HG02852 (cell line): ENCODE results near the gene DNAI4.
"Not testable (repeated sequence)": the region's sequence is repeated elsewhere in the genome, so short reads cannot be mapped to it uniquely, and the experiment has no call there.

ENCODE experiments used
- ATAC-seq: cut with Tn5 transposase; IDR thresholded peaks from one replicate; pipeline ENCODE4 v1.9.1; 2021; ENCODE audit warnings: mild to moderate bottlenecking, moderate library complexity; ENCODE audit not compliant: unreplicated experiment

The DNAI4 gene

GRCh38 chr1:66929146-66929688 is 4.6 kb upstream of the DNAI4 start:
- no peak for ATAC-seq

GRCh38 chr1:66927528-66927927 is 2.9 kb upstream of the DNAI4 start:
- ATAC-seq: no peak

GRCh38 chr1:66925944-66926343 is 1.3 kb upstream of the DNAI4 start:
- no peak for ATAC-seq

- peak; percentile 1 for ATAC-seq
Observed at GRCh38 chr1:66925558-66925910, 878 bp upstream of the DNAI4 start.

- no peak for ATAC-seq
Observed at GRCh38 chr1:66920543-66920942, 4.1 kb downstream of the DNAI4 start.

- ATAC-seq: no peak
Observed at GRCh38 chr1:66919828-66920227, 4.8 kb downstream of the DNAI4 start.

GRCh38 chr1:66919063-66919462 is 5.6 kb downstream of the DNAI4 start:
- no peak for ATAC-seq

GRCh38 chr1:66917476-66917875 is 7.2 kb downstream of the DNAI4 start:
- no peak for ATAC-seq

- ATAC-seq: no peak
Observed at GRCh38 chr1:66916320-66916719, 8.3 kb downstream of the DNAI4 start.

GRCh38 chr1:66915203-66915602 is 9.5 kb downstream of the DNAI4 start:
- not testable (repeated sequence) for ATAC-seq

- ATAC-seq: no peak
Observed at GRCh38 chr1:66893712-66894111, 30.9 kb downstream of the DNAI4 start.

GRCh38 chr1:66890621-66891020 is 34.0 kb downstream of the DNAI4 start:
- no peak for ATAC-seq

GRCh38 chr1:66889030-66889429 is 35.6 kb downstream of the DNAI4 start:
- no peak for ATAC-seq

GRCh38 chr1:66876664-66877063 is 48.0 kb downstream of the DNAI4 start:
- no peak for ATAC-seq

- no peak for ATAC-seq
Observed at GRCh38 chr1:66873111-66873510, 51.5 kb downstream of the DNAI4 start.

GRCh38 chr1:66872024-66872423 is 52.6 kb downstream of the DNAI4 start:
- ATAC-seq: not testable (repeated sequence)

GRCh38 chr1:66867501-66867900 is 57.2 kb downstream of the DNAI4 start:
- ATAC-seq: no peak

GRCh38 chr1:66860529-66860928 is 64.1 kb downstream of the DNAI4 start:
- ATAC-seq: no peak

- ATAC-seq: no peak
Observed at GRCh38 chr1:66853379-66853778, 71.3 kb downstream of the DNAI4 start.

- no peak for ATAC-seq
Observed at GRCh38 chr1:66852870-66853269, 71.8 kb downstream of the DNAI4 start.

GRCh38 chr1:66850989-66851388 is 73.7 kb downstream of the DNAI4 start:
- ATAC-seq: no peak

GRCh38 chr1:66848193-66848592 is 76.5 kb downstream of the DNAI4 start:
- no peak for ATAC-seq

GRCh38 chr1:66840929-66841328 is 83.7 kb downstream of the DNAI4 start:
- no peak for ATAC-seq

GRCh38 chr1:66834926-66835325 is 89.7 kb downstream of the DNAI4 start:
- no peak for ATAC-seq
